ENCODE measurements around the gene PSMA2. TPM values are rescaled to one million over a fixed set of nuclear protein-coding genes. Genes with fewer than 3 reads are reported as not detected.

PSMA2 gene
- total RNA-seq: 10 to 100 TPM; 70.0 to 82.2 TPM
- long read RNA-seq, transcript PSMA2-201 (8 exons, 1,487 nt): major isoform, 85 of 86 reads
- long read RNA-seq, partial matches to known transcripts: 1 of 86 reads
- long read RNA-seq, other reads (novel, unspliced or antisense): 0 of 86 reads

- intact Hi-C loops (cut with DNase I): no loop called here
- DNase-seq: peak; percentile 95
- peak; percentile 99 to 100 for ATAC-seq
Observed at GRCh38 chr7:42931834-42932651, at the start of gene PSMA2, which contains the start of gene MRPL32. TSS of gene PSMA2 (minus strand) at chr7:42932174. CDS start at chr7:42932158, 16 bp downstream. TSS of gene MRPL32 (plus strand) at chr7:42932376. CDS start at chr7:42932387, 11 bp downstream.

DNA sequence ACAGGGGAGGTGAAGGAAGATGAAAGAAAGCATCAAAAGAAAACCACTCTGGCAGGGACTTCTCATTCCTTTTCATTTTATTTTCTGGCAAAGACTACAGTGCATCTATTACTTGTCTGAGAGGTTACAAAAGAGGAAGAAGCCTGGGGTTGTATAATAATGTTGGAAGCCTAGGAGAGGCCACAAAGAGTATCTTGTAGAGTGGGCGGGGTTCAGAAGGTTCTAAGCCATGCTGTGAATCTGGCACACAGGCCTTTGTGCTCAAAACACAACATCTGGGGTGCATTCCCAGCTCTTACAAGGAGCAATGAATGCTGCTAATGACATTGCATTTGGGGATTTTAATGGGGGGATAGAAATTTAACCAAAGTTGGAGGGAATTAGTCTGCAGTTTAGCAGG lies 49.6 kb upstream of the PSMA2 start:
- ATAC-seq (no peak), DNase-seq (no peak)
- intact Hi-C loops (cut with DNase I): no loop called here

GRCh38 chr7:42980514-42980913 lies 48.5 kb upstream of the PSMA2 start:
- DNase-seq: no peak
- intact Hi-C loops (cut with DNase I): no loop called here
- ATAC-seq: no peak

- intact Hi-C loops (cut with DNase I): no loop called here
- no peak for DNase-seq
Observed at GRCh38 chr7:42980084-42980483, 48.1 kb upstream of the PSMA2 start.

DNA sequence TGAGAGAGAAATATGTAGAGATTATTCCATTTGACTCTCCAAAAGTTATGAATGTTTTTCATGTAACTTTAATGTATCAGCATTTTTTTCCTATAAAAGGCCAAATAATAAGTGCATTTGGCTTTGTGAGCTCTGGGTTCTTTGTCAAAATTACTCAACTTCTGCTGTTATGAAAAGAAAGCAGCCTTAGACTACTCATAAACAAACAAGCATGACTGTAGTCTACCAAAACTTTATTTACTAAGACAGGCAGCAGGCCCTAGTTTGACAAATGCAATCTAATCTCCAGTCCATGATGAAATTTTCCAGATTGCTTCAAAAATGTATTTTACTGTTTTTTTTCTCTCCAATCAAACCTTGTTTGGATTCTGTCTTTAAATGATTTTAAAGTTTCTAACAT lies 46.5 kb upstream of the PSMA2 start:
- no peak for ATAC-seq
- no peak for DNase-seq
- intact Hi-C loops (cut with DNase I): no loop called here

More at GRCh38 chr7:42980084-42980483, 48.1 kb upstream of the PSMA2 start:
- ATAC-seq: no peak

DNA sequence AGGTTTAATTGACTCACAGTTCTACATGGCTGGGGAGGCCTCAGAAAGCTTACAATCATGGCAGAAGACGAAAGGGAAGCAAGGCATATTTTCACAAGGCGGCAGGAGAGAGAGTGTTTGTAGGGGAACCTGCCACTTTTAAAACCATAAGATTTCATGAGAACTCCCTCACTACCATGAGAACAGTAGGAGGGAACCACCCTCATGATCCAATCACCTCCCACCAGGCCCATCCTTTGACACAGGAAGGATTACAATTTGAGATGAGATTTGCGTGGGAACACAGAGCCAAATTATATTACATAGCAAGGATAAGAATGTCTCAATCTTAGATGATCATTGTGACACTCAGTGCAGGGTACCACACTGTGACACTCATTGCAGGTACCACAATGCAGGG lies 44.4 kb upstream of the PSMA2 start:
- no peak for DNase-seq
- no peak for ATAC-seq
- intact Hi-C loops (cut with DNase I): no loop called here

GRCh38 chr7:42972699-42973500 lies 40.9 kb upstream of the PSMA2 start:
- DNase-seq (peak; percentile 62), ATAC-seq (peak; percentile 85 to 97)
- intact Hi-C loops (cut with DNase I): no loop called here

GRCh38 chr7:42967391-42967790 lies 35.4 kb upstream of the PSMA2 start:
- no peak for ATAC-seq
- intact Hi-C loops (cut with DNase I): no loop called here
- no peak for DNase-seq

GRCh38 chr7:42964849-42965805 lies 33.2 kb upstream of the PSMA2 start:
- DNase-seq: no peak
- ATAC-seq: peak in 1 of 2 donors; percentile 56
- intact Hi-C loops (cut with DNase I): no loop called here

DNA sequence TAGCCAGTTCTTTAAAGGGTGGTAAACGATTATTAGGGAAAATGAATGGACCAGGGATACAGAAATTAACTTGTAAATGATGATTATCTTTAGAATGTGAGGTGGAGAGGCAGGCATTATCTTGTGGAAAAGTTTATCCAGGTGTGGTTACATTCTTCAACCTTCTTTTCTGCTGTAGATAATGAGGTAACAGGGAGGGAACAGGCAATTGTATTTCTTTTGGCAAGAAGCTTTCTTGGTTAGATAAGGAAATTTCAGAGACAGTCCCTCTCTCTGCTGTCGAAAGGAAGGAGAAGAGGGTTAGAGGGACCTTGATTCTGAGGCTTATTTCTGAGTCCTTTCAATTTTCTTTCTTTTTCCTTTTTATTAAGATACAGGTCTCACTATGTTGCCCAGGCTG lies 32.3 kb upstream of the PSMA2 start:
- no peak for DNase-seq
- intact Hi-C loops (cut with DNase I): no loop called here
- no peak for ATAC-seq

DNA sequence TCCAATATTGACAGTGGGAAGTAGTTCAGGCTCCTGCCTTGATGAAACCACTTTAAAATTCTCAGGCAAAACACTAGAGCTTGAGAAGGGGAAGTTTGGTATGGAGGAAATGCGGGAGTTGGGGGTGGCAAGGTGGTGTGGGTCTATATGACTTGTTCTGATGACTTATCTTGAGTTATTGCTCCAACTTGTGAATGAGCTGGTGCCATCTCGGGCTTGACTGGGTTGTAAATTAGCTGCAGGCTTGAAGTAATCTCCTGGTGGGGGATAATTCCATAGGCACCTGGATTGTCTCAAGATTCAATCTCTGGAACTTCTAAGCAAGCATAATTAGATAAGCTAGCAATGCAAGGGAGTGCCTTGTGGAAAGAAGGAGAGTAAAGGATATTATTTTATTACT lies 29.2 kb upstream of the PSMA2 start:
- intact Hi-C loops (cut with DNase I): no loop called here
- ATAC-seq: no peak
- no peak for DNase-seq

DNA sequence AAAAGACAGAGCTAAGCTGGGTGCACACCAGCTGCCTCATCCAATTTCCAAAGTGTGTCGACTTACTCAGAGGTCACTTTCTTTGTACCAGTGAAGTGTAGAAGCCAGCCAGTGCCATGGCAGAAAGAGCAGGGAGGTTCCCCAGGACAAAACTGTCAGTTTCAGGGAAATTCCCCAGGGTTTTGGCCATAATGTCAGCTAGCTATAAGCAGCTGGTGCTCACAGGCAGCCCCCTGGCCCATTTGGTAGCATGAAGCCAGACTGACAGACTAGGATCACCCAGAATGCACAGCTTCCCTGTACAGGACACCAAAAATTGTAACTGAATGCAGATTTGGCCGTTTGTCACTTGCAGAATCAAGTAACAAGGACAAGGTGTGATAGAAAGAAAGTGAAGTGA lies 28.8 kb upstream of the PSMA2 start:
- intact Hi-C loops (cut with DNase I): no loop called here
- DNase-seq: no peak
- no peak for ATAC-seq

DNA sequence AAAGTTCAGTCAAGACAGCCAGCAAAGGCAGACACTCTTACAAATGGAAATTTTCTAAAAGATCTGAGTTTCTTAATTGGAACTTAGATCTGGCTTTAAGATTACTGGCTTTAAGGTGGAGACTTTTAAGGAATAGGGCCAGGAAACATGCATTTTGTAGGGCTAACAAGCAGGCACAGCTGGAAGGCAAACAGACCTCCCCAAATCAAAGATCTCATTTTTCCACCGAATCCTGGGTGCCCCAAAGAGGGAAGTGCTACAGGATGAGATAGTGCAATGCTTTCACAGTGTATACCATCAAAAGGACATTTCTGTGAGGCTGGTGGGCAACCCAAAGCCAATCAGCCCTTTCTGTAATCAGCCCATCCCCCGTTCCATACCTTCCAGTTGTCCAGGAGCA lies 27.6 kb upstream of the PSMA2 start:
- intact Hi-C loops (cut with DNase I): no loop called here
- no peak for ATAC-seq
- DNase-seq: no peak

DNA sequence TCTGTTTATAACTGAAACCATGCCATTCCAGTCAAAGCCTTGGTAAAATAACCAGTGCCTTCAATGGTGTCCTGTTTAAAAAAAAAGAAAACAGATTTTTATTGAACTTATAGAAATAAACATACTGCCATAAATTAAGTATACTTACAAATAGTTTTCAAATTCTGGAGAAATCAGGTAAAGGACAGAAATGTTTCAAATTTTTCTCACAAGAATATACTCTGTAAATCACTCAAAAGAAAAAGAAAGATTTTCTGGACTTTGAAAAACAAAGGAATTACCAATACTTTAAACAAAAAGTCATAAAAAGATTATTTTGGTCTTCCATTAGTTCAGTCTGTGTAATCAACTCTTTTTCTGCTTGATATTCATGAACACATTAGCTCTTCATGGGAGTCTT lies 24.1 kb upstream of the PSMA2 start:
- DNase-seq (no peak), ATAC-seq (no peak)
- intact Hi-C loops (cut with DNase I): no loop called here

GRCh38 chr7:42953994-42954393 lies 22.0 kb upstream of the PSMA2 start:
- no peak for ATAC-seq
- intact Hi-C loops (cut with DNase I): no loop called here
- no peak for DNase-seq

GRCh38 chr7:42952328-42952727 lies 20.4 kb upstream of the PSMA2 start:
- ATAC-seq (no peak), DNase-seq (no peak)
- intact Hi-C loops (cut with DNase I): no loop called here

GRCh38 chr7:42950417-42950816 lies 18.4 kb upstream of the PSMA2 start:
- intact Hi-C loops (cut with DNase I): no loop called here
- DNase-seq (no peak), ATAC-seq (no peak)

DNA sequence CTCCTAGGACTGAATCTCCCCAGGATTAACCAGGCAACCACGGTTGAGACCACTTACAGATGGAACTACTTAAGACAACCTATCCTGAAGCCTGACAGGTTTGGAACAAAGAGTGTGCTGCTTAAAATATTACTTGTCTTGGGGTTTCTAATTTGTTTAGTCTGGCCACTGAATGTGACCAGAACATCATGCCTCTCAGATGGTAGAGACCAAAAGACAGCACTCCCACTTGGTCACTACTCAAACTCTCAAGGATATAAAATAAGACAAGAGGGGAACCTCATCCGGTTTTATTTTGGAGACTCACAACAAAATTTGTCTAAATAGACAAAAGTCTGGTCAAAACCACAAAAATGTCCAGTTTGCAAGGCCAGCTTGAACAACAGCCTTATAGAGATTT lies 15.5 kb upstream of the PSMA2 start:
- ATAC-seq: no peak
- intact Hi-C loops (cut with DNase I): loop anchor here in 1 of 2 donors (5.0 to 10.0 kb wide), 2 partner anchors 305 to 507 kb away; no protein-coding TSS in a partner anchor
- DNase-seq: no peak

GRCh38 chr7:42946627-42946950 lies 14.6 kb upstream of the PSMA2 start:
- DNase-seq: no peak
- intact Hi-C loops (cut with DNase I): loop anchor here in 1 of 2 donors (5.0 to 10.0 kb wide), 2 partner anchors 306 to 508 kb away; no protein-coding TSS in a partner anchor
- no peak for ATAC-seq
